ENCODE measurements around the gene CTNNA3. TPM values are rescaled to one million over a fixed set of nuclear protein-coding genes. Genes with fewer than 3 reads are reported as not detected.
A peak's percentile ranks its signal among the peaks of the same experiment; 100 is the strongest.

The CTNNA3 gene
- polyA plus RNA-seq, 12 donors, result 5.5 to 25.4 (median 10.2) TPM; not detected in 1

DNA sequence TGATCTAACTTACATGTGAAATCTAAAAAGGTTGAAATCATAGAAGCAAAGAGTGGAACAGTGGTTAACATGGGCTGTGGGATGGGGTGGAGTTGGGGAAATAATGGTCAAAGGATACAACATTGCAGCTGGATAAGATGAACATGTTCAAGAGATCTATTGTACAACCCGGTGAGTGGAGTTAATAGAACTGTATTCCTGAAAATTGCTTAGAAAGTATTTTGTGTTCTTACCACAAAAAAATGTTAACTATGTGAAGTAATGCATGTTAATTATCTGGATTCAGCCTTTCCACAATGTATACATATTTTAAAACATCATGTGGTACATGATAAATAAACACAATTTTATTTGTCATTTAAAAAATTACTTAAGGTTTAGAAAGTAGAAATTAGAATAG is 1041.1 kb downstream of the CTNNA3 start:
- DNase-seq, result no peak

DNA sequence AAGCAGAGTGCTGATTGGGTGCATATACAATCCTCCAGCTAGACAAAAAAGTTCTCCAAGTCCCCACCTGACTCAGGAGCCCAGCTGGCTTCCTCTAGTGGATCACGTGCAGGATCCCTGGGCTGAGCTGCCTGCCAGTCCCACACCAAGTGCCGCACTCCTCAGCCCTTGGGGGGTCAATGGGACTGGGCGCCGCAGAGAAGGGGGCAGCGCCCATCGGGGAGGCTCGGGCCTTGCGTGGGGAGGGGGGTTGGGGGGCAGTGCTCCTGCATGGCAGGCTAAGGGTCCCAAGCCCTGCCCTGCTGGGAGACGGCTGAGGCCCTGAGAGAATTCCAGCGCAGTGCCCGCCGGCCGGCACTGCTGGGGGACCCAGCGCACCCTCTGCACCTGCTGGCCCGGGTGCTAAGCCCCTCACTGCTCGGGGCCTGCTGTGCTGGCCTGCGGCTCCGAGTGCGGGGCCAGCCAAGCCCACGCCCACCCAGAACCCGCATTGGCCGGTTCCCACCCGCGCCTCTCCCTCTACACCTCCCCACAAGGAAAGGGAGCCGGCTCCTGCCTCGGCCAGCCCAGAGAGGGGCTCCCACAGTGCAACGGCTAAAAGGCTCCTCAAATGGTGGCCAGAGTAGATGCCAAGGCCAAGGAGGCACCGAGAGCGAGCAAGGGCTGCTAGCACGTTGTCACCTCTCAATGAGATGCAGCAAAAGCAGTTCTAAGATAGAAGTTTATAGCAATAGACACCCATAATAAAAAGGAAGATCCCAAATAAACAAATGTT is 1044.5 kb downstream of the CTNNA3 start:
- no peak for DNase-seq

DNA sequence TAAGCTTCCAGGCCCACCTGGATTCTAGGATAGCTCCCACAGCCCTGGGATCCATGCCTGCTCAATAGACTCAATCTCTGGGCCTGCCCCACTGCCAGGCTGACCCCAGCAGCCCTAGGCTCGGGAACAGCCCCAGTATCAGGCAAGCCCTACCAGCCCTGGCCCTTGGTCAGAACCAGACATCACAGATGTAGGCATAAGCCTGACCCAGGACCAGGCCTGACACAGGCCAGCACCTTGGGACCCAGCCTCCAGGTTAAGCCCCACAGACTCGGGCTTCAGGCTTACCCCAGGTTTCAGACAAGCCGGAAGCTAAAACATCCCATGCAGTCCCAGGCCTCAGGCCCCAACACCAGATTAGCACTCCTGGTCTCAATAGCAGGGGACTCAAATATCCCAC is 1046.4 kb downstream of the CTNNA3 start:
- DNase-seq, result no peak

DNA sequence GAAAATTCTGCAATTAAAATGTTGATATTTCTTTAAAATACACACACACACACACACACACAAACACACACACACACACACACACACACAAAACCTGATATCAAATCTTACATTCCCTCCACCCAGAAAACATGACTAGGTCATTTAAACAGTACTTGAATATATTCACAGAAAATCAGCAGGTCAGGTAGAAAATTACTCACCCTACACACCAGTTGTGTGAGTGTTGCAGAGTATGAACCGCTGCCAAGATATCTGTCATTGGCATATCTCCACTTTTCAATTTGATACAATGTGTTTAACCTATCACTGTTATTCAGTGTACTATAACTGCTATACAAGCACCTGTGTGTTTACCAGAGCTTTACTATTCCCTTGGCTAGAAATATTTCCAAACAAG is 1053.8 kb downstream of the CTNNA3 start:
- DNase-seq, result no peak

DNA sequence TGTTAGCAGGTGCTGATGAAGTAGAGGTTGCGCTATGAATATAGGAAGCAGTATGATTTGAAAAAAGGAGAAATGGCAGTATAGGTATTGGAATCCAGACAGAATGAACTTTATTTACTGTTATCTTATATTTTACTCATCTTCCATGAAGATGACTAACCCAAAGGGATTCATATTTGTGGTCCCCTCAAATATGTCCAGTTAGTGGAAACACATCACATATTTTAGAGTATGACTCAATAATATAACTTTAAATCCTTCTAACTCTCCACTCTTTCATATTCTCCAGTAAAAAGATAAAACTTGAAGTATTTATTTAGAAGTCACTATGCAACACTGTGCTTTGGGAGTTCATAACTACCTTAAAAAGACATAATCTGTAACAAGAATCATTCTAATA is 1056.6 kb downstream of the CTNNA3 start:
- no peak for DNase-seq

DNA sequence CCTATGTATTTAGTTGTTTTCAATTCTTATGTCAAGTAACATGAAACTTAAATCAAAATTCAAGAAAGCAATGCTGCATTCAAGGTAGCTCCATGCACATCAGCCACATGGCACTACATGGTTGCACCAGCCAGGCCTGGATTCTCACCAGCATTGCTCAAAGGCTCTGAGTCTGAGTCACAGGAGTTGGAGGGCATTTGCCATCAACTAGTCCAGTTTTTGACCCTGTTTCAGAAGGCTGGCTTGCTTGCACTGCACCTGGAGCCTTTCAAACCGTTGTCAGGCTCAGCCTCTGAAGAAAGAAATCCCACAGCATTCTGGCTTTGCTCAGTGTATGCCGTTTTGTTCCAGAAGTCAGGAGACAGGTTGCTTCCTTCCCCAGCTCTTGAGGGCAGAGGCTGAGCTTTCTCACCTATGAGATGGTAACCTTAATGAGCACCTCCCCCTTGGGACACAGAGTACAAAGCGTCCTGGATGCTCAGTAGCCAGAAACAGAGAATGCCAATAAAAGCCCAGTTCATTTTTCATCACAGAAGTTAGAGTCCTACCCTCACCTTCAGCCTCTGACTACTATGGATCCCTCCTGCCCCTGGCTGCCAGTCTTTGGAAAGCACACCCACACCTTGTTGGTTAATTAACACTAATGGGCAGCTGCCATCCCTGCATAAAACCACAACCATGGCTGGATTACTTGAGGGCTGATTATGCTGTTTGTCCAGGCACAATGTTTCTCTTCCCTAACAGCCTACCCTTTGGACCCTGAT is 1058.5 kb downstream of the CTNNA3 start:
- no peak for DNase-seq

DNA sequence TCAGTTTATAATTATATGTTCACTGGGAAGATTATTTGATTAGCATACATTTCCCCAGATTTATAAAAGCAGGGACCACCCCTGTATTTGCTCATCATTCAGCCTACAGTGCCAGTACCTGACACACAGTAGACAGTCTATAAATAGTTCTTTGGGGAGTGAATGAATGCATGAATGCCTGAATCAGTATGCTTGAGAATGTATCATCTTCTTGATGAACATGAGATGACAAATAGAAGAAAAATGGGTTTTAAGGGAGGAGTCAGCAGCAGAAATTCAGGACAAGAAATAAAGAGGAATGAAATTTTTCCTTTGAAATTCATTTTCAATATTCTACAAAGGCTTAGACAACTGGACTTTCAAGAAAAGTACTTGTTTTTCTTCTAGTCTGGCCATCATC is 1066.0 kb downstream of the CTNNA3 start:
- DNase-seq, result no peak

DNA sequence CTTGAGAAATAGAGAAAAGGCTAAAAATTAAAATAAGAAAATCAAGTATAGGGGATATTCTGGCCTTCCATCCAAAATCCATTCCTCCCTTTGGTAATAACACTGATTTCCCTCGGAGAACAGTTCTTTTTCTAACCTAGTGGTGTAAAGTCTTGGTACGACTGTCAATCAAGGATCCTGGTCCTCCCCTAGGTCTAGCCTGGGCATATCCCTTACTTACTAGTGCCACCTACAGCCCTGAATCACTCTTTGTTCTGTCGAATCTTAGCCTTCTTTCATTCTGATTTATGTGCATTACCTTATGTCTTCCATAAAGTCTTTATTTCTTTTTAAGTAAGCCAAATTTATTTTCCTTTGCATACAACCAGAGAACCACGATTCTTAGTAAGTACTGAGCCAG is 1068.8 kb downstream of the CTNNA3 start:
- no peak for DNase-seq

DNA sequence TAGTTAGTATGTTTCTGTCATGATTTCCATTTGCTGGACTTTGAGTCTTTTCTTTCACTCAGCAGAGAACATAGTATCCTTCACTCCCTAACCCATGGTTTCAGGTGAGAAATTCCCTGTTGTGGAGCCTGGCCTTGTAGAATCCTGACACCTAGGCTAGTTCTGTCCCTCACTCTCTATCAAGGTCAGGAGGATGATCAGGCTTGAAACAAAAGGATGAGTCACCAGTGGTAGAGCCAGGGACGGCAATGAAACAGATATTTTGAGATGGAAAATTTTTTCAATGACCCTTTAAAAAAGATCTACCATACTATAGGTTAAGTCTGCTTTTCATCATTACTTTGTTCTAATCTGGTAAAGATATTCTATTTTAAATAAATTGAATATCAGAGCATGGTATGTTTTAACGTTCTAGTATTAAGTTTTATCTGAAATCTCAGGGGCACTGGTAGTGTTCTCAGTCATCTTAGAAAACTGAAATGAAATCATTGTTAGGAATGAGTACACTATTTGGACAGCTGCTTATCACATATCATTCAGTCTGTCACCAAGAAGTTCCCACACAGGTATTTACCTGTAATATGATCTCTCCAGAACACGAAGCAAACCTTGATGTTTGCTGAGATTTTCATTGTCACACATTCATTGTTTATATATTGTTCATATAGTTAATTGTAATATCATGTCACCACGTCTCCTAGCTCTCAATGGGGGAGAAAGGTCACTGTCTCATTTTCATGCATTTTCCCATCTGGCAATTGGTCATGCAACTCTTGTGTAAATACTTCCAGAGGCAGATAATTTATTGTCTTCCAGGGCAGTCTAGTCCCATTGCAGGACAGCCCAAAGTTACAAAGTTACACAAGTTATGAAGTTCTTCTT is 1070.0 kb downstream of the CTNNA3 start:
- DNase-seq, result no peak

DNA sequence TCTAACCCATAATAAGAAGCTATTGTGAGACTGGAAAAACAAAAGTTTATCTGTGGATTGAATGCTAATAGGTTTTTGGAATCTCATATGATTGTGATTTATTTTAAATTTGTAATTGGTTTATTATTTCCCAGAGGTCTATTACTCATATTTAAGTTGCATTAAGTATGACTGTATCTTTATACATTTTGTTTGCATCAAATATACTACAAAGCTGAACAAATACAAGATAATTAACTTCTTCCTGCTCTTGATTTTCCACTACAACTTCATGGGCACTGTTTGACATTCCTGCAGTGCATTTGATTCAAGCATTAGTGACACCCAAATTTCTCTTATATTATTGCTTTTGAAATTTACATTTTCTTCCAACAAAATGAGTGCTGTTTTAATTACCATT is 1073.9 kb downstream of the CTNNA3 start:
- DNase-seq, result no peak

DNA sequence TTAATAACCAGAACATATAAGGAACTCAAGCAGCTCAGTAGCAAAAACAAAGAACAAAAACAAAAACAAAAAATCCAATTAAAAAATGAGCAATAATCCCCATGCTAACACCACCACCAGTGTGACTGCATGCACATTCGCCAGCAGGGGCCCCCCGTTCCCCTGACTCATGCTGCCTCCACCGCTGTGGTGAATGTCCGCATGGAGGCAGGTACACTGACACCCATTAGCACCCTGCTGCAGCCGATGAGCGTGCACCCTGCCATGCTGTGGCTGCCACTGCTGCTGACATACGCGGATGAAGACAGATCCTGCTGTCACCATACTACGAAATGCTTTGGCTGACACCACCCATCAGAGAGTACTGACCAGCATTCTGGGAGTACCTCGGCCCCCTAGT is 1091.8 kb downstream of the CTNNA3 start:
- DNase-seq, result no peak

DNA sequence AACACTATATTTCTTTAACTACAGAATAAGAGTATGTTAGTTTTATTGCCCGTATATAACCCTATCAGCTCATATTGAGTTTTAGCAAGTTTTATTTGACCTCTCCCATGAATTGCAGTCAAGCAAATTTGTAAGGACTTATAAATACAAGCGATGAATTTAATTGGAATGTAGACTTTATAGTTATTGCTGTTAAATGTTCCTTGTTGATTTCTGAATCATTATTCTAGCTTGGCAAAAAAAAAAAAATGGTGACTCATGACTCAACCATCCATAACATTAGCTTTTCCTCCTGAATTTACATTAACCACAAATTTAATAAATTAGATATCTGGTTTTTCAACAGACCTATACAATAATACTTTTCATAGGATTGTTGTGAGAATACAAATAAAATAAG is 1104.1 kb downstream of the CTNNA3 start:
- no peak for DNase-seq

DNA sequence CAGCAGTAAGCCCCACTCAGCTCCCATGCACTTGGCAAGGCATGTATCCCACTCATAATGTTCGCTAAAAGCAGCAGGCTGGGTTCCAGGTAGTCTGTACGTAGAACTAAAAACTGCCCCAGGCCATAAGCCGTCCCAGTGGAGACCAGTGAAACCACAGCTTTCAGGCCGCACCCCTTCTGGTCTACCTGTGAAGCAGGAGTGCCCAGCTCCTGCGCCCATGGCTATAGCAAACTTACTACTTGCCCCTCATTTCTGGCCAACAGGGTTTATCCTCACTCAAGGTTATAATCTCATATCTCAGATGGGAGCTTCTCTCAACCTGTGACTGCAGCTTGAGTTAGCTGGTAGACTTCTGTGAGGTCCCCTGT is 1108.3 kb downstream of the CTNNA3 start:
- DNase-seq, result no peak

DNA sequence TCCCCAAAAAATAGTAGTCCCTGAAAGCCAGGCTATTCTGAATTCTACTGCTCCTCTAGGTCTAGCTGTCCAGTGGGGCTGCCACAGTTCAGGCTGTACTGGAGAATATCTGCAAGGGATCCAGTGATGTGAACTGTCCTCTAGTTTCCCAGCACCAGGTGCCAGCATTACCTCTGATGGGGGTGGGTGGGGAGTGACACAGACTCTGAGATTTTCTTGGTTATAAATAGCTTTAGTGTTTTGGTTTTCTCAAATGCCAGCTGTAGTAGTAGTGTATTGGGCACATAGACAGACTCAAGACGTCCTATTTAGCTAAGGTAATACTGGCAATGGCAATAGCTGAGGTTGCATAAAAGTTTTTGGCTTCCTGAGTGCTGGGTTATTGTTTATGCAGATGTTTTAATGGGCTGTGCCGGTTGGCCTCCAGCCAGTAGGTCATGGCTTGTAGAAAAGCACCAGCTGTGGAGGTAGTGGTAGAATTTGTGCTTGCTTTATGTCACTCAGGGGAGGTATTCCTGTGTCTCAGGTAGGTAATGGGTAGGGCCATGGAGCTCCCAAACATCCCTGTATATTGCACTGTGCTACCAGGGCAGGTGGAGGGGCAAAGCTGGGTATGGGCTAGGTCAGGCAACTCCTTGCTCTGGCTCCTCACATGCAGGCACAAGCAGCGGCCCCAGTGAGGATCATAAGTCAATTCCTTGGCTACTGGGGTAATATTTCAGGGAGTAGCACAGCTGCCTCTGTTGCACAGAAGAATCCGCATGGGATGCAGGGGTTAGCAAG is 1108.9 kb downstream of the CTNNA3 start:
- DNase-seq, result peak; percentile 2

DNA sequence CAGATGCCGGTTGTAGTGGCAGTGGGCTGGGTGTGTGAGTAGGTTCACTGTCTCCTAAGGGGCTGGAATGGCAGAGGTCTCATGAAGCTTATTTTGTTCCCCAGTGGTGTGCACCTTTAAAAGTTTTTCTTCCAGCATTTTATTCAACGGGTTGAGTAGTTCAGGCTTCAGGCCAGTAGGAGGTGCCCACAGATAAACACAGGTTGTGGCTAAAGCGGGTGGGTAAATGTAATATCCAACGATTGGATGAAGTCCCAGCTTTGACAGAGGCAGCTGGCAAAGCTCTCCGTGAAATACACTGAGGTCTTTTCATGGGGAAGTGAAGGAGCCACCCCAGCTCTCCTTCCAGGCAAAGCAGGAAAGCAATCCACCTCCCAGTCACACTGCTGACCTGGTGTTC is 1109.9 kb downstream of the CTNNA3 start:
- DNase-seq, result no peak

DNA sequence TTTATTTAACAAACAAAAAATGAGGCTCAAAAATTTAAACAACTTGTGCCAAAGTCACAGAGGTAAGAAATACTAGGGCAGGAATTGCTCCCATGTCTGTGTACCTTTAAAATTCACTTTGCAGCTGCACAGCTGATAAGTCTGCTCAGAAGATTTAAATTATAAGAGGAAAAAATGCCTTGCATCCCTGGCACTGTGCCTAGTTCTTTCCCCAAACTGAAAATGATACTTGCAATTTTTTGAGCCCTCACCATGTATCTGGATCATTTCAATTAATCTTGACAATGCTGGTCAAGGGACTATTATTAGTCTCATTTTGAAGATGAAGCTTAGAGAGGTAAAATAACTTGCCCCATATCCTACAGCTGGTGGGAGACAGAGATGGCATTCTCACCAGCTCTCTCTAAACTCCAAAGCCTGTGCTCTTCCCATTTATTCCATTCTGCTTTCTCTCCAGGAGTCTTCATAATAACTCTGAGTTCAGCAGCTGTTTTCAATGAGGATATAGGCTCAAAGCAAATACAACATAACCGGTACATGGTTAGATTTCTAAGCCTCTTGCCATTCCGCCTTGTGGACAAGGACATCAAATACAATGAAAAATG is 1120.6 kb downstream of the CTNNA3 start:
- no peak for DNase-seq

DNA sequence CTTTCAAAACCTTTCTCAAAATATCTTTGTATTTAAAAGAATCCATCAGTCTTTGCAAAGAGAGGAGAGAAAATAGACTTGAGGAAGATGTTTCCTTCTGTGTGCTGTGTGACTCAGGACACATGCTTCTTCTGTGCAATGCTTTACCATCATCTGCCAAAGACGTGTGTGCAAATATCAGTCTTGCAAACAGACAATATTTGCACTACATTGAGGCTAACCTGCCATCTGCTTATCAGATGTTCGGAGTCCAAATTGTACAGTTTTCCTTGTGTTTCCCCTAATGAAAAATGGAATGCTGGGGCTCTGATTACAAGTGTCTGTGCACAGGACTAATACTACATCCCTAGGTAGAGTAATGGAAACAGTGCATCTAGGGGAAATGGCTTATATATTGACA is 1123.3 kb downstream of the CTNNA3 start:
- DNase-seq, result no peak

DNA sequence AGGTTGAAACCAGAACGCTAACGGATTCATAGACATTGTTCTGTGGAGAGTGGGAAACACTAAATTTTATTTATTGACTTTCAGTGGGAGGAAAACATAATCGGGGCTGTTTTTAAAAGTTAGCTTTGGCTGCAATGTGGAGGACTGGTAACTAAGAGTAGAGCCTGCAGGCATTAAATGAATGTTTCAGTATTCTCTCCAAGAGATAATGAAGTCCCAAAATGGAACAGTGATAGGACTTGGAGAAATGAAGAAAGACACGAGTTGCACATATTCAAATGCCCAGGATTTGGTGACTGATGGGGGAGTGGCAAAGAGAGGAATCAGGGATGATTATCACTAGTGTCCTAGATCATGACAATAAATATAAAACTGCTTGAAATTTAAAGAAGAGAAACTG is 1130.0 kb downstream of the CTNNA3 start:
- DNase-seq, result no peak

DNA sequence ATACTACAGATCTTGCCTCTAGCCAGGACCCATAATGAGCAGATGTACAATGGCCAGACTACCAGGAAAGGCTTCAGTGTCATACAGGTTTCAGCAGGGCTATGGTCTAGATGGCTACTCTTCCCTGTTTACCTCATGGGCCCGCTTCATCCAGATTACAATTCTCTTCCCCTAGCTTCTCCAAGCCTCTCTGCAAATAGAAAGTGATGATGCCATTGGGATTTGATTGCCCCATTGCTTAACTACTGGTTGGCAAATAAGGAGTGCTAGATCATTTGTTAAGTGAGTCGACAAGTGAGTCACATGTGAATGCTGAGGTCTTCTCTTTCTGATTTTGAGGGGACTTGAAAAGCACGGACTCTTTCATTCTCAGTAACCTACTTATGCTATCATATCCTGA is 1131.7 kb downstream of the CTNNA3 start:
- no peak for DNase-seq

DNA sequence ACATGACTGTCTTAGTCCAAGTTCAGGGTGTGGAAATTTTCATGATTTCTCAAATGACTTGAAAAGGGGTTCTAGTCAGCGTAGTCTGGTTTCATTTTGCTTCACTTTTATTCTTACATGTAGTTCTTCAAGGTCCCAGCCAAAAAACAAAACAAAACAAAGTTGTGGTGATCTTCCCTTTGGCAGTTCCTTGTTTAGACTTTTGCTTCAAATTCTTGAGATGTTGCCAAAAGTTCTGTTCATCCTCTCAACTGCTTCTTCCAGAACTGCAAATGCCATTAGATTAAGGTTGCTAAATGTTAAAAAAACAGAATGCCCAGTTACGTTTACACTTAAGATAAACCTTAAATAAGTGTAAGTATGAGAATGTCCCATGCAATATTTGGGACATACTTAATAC is 1140.9 kb downstream of the CTNNA3 start:
- DNase-seq, result peak; percentile 21

DNA sequence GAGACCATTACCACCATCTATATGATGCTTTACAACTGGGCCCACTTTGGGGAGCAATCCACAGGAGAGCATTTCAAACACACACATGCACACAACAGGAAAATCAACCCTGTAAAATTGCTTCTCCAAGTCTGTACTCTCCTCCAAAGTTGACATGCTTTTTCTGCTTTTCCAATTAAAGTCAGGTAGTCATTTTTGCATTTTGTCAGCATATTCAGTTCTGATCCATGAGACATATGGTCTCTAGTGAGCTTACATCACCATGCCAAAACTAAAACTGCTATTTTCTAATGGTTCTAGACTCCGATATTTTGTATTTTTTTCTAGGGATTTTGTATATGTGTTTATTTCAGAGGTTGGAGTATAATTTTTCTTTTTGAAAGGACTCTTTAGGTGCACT is 1143.7 kb downstream of the CTNNA3 start:
- no peak for DNase-seq

Measured in muscle of arm (tissue), 12 donors.